RKO (cell line): Measurements from ENCODE around the gene POTEB2.
"Not testable (repeated sequence)": the region's sequence is repeated elsewhere in the genome, so short reads cannot be mapped to it uniquely, and the experiment has no call there.

Experiments used
- DNase-seq: peaks from one replicate; pipeline ENCODE4 v3.0.0-alpha.2; 2016; ENCODE audit warnings: low spot score

Gene POTEB2

GRCh38 chr15:20866214-20866613 lies at the start of gene POTEB2:
Gene POTEB2, minus strand, starts transcription at chr15:20866314. Its CDS starts 33 bp downstream, at chr15:20866281.
- DNase-seq, result not testable (repeated sequence)

- DNase-seq, result not testable (repeated sequence)
Observed at GRCh38 chr15:20879916-20880315, 13.8 kb upstream of the POTEB2 start.

- DNase-seq, result not testable (repeated sequence)
Observed at GRCh38 chr15:20878464-20878863, 12.3 kb upstream of the POTEB2 start.

- not testable (repeated sequence) for DNase-seq
Observed at GRCh38 chr15:20877819-20878218, 11.7 kb upstream of the POTEB2 start.
